ENCODE results near the gene FRMD4A. TPM values are rescaled to one million over a fixed set of nuclear protein-coding genes. Genes with fewer than 3 reads are reported as not detected.

FRMD4A gene
- total RNA-seq, 1 donor from 2014 or later, result 34.6 TPM

GRCh38 chr10:13701157-13701919, 629.4 kb downstream of the FRMD4A start:
- no peak for DNase-seq (ENCODE audit: low read depth)
- H3K4me3 ChIP-seq (ENCODE audit: low read depth, low read length), result no peak overlapping the region
- TF ChIP-seq, protein P1, sequence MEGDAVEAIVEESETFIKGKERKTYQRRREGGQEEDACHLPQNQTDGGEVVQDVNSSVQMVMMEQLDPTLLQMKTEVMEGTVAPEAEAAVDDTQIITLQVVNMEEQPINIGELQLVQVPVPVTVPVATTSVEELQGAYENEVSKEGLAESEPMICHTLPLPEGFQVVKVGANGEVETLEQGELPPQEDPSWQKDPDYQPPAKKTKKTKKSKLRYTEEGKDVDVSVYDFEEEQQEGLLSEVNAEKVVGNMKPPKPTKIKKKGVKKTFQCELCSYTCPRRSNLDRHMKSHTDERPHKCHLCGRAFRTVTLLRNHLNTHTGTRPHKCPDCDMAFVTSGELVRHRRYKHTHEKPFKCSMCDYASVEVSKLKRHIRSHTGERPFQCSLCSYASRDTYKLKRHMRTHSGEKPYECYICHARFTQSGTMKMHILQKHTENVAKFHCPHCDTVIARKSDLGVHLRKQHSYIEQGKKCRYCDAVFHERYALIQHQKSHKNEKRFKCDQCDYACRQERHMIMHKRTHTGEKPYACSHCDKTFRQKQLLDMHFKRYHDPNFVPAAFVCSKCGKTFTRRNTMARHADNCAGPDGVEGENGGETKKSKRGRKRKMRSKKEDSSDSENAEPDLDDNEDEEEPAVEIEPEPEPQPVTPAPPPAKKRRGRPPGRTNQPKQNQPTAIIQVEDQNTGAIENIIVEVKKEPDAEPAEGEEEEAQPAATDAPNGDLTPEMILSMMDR (conservative IDR thresholded peaks at IDR 0.05; ENCODE audit: low read depth, low read length), result no peak

GRCh38 chr10:13700473-13701144, 630.1 kb downstream of the FRMD4A start:
- TF ChIP-seq, protein P1 (conservative IDR thresholded peaks at IDR 0.05; ENCODE audit: low read depth, low read length), result no peak
- no peak for DNase-seq (ENCODE audit: low read depth)
- no peak overlapping the region for H3K4me3 ChIP-seq (ENCODE audit: low read depth, low read length)

DNA sequence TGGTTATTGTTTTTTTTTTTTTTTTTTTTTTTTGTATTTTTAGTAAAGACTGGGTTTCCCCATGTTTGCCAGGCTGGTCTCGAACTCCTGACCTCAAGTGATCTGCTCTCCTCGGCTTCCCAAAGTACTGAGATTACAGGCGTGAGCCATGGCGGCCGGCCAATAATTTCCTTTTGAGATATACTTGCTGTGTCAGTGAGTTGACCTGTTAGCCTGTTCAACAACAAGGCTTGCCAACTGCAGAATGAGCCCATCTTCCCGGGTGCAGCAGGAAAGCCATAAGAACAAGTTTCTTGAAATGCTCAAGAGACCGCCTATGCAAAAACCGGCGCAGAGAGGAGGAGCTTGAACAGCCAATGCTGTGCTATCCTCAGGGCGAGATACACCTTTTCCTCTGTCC, 631.5 kb downstream of the FRMD4A start:
- no peak for DNase-seq (ENCODE audit: low read depth)
- H3K4me3 ChIP-seq (ENCODE audit: low read depth, low read length), result no peak overlapping the region
- TF ChIP-seq, protein P1 (conservative IDR thresholded peaks at IDR 0.05; ENCODE audit: low read depth, low read length), result no peak

DNA sequence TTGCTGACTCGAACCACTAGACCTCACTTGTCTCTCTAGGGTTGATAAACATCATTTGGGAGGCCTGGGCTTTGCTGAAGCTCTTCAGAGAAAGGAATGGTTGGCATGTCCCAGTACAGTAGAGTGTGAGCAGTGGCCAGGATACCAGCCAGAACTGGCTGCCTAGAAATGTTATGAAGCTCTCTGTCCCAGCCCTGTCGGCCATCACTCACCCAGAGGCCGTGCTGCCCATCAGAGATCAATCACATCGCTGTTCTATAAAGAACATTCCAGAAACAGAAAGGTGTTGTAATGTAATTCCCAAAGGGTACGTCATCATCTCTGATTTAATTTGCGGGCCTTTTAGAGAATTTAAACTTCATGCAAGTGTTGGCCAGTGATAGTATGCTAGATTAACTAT, 632.5 kb downstream of the FRMD4A start:
- TF ChIP-seq, protein P1 (conservative IDR thresholded peaks at IDR 0.05; ENCODE audit: low read depth, low read length), result no peak
- no peak for DNase-seq (ENCODE audit: low read depth)
- H3K4me3 ChIP-seq (ENCODE audit: low read depth, low read length), result no peak overlapping the region

DNA sequence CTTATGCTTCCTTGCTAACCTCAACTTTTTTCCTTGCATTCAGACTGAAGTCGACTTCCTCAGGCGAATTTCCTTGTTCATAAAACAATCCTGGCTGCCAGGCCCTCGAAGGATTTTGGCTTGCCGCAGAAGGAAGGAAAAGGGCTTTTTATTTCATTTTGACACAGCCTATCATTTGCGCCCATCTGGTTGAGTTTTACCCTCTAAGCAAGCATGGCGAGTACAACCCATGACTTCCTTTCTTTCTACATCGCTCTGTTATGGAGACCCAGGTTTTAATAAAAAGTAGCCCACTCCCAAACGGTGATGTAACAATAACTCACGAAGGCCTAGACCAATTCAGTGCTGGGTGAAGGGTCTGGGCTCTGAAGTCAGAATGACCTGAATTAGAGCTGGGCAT, 634.7 kb downstream of the FRMD4A start:
- no peak overlapping the region for H3K4me3 ChIP-seq (ENCODE audit: low read depth, low read length)
- DNase-seq (ENCODE audit: low read depth), result no peak
- TF ChIP-seq, protein P1 (conservative IDR thresholded peaks at IDR 0.05; ENCODE audit: low read depth, low read length), result no peak

DNA sequence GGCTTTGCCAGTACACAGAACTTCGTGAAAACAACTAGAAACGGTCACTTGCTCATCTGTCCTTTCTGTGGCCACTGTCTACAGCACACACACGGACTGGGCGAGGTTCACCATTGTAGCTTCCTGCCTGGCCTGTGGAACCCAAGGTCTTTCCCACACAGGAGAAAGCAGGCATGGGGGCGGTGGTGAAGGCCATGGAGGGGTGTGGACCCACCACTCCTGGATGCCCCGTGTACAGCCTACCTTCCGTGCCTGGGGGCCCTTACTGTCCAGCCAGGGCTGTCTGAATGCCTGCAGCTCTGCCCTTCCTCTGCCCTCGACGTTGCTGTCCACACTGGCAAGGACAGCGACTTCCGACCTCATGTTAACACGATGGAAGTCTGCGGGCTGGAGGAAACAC, 635.1 kb downstream of the FRMD4A start:
- no peak for DNase-seq (ENCODE audit: low read depth)

More for the DNA sequence above, 635.1 kb downstream of the FRMD4A start:
- H3K4me3 ChIP-seq (ENCODE audit: low read depth, low read length), result no peak overlapping the region
- TF ChIP-seq, protein P1 (conservative IDR thresholded peaks at IDR 0.05; ENCODE audit: low read depth, low read length), result no peak

Measured in epithelial cell of proximal tubule (primary cell).